GM19351 (cell line): ENCODE measurements around the gene TSHB.

Experiments used
- ATAC-seq: cut with Tn5 transposase; IDR thresholded peaks from one replicate; pipeline ENCODE4 v1.9.1; 2021; ENCODE audit warnings: mild to moderate bottlenecking, moderate library complexity; ENCODE audit not compliant: unreplicated experiment

TSHB gene

DNA sequence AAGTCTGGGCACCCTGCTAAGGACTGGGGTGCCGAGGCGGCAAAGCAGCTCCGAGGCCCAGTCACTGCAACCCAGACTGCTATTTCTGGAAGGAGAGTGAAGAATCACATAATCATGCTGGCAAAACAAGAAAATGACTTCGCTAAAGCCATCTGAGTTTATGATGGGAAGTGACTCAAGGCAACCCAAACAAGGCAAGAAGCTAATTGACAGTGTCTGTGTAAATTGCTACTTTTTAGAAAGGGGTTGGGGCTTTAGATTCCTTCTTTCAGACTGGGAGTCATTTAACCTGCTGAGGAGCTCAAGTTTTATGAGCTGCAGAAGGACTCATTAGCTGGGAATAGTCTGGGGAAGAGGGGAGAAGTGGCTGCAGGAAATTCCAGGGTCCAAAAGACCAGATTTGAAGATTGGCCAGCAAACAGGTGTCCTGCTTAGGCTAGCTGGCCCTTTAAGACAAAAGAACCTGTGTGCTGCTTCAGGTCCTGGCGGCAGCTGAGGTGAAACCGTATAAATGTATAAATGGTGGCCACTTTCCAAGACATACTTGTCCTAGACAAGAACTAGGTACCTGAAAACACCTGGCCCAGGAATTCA, 28.1 kb downstream of the TSHB start:
- no peak for ATAC-seq

DNA sequence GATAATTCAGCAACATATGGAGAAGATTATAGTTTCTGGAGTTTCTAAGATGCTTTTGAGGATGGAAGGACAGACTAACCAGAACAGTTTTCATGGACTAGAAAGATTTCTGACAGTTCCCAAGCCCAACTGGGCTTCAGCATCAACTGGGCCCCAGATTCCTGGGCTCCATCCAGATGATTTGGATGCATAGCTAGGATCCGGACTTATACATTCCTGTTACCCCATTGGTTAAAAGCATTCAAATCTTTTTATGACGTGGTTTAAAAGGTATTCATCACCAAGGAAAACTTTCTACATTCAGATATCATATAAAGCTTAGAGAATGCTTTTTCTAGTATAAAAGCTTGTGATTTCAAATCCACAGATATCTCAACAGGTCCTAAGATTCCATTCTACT, 29.7 kb downstream of the TSHB start:
- no peak for ATAC-seq

- no peak for ATAC-seq
These were observed 30.9 kb downstream of the TSHB start for GRCh38 chr1:115060501-115060900.

- ATAC-seq: peak; percentile 83
These were observed 32.9 kb downstream of the TSHB start for GRCh38 chr1:115062542-115063004.

DNA sequence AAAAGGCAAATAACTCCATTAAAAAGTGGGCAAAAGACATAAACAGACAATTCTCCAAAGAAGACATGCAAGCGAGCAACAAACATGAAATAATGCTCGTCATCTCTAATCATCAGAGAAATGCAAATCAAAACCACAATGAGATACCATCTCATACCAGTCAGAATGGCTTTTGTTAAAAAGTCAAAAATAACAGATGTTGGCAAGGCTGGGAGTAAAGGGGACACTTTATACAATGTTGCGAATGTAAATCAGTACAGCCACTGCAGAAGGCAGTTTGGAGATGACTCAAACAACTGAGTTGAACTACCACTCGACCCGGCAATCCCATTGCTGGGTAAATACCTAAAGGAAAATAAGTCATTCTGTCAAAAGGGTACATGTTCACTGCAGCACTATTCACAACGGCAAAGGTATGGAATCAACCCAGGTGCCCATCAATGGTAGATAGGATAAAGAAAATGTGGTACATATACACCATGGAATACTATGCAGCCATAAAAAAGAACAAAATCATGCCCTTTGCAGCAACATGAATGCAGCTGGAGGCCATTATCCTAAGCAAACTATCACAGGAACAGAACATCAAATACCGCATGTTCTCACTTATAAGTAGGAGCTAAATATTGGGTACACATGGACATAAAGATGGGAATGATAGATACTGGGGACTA, 33.7 kb downstream of the TSHB start:
- ATAC-seq: no peak

DNA sequence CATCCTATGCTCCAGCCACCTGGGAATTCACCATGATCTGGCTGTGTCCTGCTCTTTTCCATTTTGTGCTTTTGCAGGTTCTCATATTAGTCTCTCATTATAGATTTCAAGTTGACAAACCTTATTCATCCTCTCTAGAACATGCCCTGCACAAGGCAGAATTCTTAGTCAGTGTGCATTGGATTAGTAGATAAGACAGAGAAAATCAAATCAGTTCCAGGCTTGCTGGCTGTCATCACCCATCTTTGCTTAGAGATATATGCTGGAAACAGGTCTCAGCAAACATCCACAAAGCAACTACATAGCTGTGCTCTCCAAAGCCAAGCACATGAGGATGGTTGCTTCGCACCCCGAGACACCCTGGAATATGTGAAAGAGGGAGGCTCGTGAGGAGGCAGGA, 34.8 kb downstream of the TSHB start:
- no peak for ATAC-seq

- ATAC-seq: no peak
These were observed 35.4 kb downstream of the TSHB start for GRCh38 chr1:115065021-115065420.

DNA sequence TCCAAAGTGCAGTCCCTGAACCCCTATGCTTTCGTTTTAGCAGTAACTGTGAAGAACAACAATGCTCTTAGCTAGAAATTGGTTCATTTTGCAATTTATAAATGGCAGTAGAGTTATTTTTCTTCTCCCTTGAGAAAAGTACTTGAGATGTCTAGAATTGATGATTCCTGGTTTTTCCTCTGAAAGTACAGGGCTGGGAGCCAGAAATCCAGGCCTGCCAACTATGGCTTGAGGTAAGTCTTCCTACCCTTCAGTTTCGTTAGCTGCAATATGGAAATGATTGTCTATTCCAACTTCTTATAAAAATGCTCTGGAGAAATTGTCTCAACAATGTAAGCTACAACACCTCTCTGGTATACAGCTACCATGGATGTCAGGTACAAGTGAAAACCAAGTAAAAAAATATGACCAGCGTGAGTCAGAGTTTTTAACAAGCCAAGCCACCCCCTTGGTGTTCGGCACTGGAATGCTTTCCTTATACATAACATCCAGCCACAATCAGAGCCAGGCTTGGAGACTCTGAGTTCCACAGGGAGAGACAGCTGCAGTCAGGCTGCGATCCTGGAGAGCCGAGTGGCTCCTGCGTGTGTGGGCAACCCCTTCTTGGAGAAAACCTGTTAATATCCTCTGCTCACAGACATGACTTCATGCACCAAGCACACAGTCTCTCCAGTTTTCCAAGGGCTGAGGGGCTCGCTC, 37.7 kb downstream of the TSHB start:
- ATAC-seq: no peak

GRCh38 chr1:115068826-115069585, 39.4 kb downstream of the TSHB start:
- no peak for ATAC-seq

GRCh38 chr1:115069659-115070308, 40.2 kb downstream of the TSHB start:
- no peak for ATAC-seq

- ATAC-seq: no peak
These were observed 41.5 kb downstream of the TSHB start for GRCh38 chr1:115071012-115071664.

GRCh38 chr1:115073298-115074087, 43.9 kb downstream of the TSHB start:
- ATAC-seq: peak; percentile 51

- ATAC-seq: no peak
These were observed 45.4 kb downstream of the TSHB start for GRCh38 chr1:115074839-115075534.

DNA sequence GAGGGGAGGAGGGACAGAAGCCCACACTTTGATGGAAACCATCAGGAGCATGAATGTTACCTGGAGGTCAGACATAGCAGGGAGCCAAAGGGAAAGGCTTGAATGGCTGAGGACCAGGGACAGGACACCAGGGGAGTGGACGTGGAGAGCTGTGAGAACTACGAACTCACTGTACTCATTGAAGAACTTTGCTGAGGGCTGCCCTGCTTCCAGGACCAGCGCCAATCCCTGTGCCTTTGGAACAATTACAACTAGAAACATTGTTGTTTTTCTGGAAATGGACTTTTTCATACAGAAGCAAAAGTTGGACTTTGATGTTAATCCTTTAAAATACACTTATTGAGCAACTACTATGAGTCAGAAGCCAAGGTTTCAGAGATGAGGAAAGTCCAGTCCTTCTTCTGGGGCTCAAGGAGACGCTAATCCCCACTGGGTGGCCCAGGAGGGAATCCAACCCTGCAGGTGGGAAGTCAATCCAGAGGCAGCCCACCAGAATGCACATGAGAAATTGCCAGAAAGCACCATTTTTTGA, 46.8 kb downstream of the TSHB start:
- ATAC-seq: no peak

DNA sequence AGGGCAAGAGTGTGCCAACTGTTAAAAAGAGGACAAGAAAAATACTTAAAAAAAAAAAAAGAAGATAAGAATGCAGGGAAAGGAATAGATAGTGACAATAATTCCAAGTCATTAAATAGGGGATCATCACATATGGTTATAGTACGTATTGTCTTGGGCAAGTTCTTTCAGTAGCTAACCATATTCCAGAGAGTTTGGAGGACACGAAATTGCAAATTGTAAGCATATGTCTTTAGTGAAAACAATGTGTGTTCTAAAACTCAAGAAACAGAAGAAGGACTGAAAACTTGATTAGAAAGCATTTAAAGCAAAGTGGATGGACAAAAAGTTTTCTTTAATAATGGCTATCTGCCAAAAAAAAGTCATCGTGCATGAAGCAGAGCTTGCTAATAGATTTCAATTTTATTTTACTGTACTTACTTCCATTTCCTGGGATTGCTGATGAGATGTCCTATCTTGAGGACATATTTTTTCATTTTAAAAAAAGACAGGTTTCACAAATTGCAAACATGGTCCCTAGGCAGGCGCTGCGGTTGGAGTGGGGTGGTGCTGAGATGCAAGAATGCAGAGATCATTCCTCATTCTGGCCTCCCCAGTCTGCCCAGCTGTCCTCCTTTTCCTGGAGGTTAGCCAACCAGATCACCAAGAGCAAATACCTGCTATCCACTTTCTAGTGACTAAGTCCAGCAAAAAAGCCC, 47.8 kb downstream of the TSHB start:
- no peak for ATAC-seq

DNA sequence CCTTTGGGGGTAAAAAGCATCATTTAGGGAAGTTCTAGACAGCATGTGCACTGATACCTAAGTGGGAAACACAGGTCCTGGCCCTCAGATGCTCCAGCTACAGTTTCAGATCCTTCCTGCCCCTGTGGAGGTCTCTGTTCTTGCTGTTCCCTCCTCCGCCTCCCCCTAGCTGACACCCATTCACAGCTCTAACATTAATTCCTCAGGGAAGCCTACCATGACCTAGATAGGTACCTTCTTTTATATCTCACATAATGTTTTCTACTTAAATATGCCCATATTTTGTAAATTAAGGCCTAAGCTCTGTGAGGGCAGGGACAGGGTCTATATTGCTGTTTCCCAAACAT, 48.3 kb downstream of the TSHB start:
- ATAC-seq: no peak

GRCh38 chr1:115078708-115079107, 49.1 kb downstream of the TSHB start:
- no peak for ATAC-seq

DNA sequence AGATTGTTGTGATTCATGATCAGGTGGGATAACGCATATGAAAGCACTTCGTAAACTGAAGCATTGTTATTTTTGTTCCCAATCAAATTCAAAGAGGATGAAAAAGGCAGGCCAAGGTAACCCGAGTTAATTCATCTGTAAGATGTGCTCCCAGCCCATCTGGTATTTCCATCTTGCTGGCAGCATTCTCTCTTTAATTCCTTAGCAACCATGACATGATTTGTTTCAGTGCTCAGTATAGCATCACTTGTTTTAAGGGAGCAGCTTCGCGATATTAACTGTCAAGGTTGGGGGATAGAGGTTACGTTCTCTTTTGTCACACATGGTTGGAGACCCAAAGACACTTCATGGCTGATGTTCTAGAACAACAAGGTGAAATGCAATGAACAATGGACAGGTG, 53.3 kb downstream of the TSHB start:
- no peak for ATAC-seq
